HepG2 (cell line): ENCODE results near the gene DKKL1. TPM values are rescaled to one million over a fixed set of nuclear protein-coding genes. Genes with fewer than 3 reads are reported as not detected.

Experiments used
- ATAC-seq: fragments of 200-7000 bp; cut with Tn5 transposase; 3 replicates; pipeline ENCODE4 v1.9.1; 2020; ENCODE audit warnings: mild to moderate bottlenecking, moderate library complexity
- BruUV-seq: library from RNA; stranded (reverse); fragments of 400-500 nt; replicated peaks from 2 replicates; lab custom pipeline; 2021; lab: Mats Ljungman, UMichigan
- CTCF ChIA-PET: fragments of 300-600 bp; formaldehyde crosslinking; extraction: SDS; loops from one replicate; lab custom pipeline; 2021; ENCODE audit warnings: low total read pairs, inconsistent platforms, low intra/inter-chr PET ratio; lab: Yijun Ruan, JAX
- POLR2A ChIA-PET: fragments of 350-600 bp; sonication (Branson Sonifier 250); formaldehyde crosslinking; loops from one replicate; lab custom pipeline; 2020; ENCODE audit warnings: antibody characterized with exemption, inconsistent platforms; lab: Yijun Ruan, JAX
- DNase-seq: peaks from one replicate; pipeline ENCODE4 v3.0.0-alpha.2; 2015; ENCODE audit warnings: low spot score
- FAIRE-seq: peaks from 3 replicates; lab custom pipeline; 2011; peaks lifted over from hg19 to GRCh38; lab: Jason Lieb, UNC
- H2AFZ ChIP-seq: one replicate; pipeline ENCODE4 v1.6.1; 2011; ENCODE audit warnings: low read length, inconsistent platforms
- H3K27ac ChIP-seq: fragments of 300-600 bp; 3 replicates; pipeline ENCODE4 v1.8.0; 2011; ENCODE audit warnings: mixed run types, mild to moderate bottlenecking, mixed read lengths, low read length, inconsistent platforms; ENCODE audit not compliant: insufficient read depth; ENCODE audit errors: extremely low read length
- H3K27me3 ChIP-seq, 2 experiments: fragments of 200-600 bp in 1 of 2; 2 replicates in 1 of 2; 3 replicates in 1 of 2; pipeline versions ENCODE4 v1.6.0 to v1.8.0; 2011; ENCODE audit warnings: low read length in 2 of 2, mild to moderate bottlenecking in 2 of 2, moderate library complexity in 2 of 2, inconsistent platforms in 1 of 2; ENCODE audit not compliant: insufficient read depth in 2 of 2, control insufficient read depth in 1 of 2
- H3K36me3 ChIP-seq, 2 experiments: fragments of 200-600 bp in 1 of 2; replicated peaks in 1 of 2; 2 replicates in 1 of 2; 3 replicates in 1 of 2; pipeline versions ENCODE4 v1.5.1 to v1.8.0; 2011; ENCODE audit warnings: low read length in 2 of 2, inconsistent platforms in 1 of 2; ENCODE audit not compliant: insufficient read depth in 2 of 2, control insufficient read depth in 1 of 2
- H3K4me1 ChIP-seq: 2 replicates; pipeline ENCODE4 v1.5.1; 2012; ENCODE audit warnings: low read length, inconsistent platforms; ENCODE audit not compliant: insufficient read depth
- H3K4me2 ChIP-seq: 2 replicates; pipeline ENCODE4 v1.6.0; 2011; ENCODE audit warnings: low read depth, low read length, inconsistent platforms
- H3K4me3 ChIP-seq, 3 experiments: fragments of 200-600 bp in 1 of 3; sonication (generic), shearing (Covaris generic) in 1 of 3; replicated peaks in 1 of 3; 2 replicates each; pipeline ENCODE4 v1.5.1; 2011 to 2016; ENCODE audit warnings: low read length in 3 of 3, inconsistent platforms in 2 of 3, low read depth in 2 of 3, mild to moderate bottlenecking in 2 of 3, control low read depth in 1 of 3, mixed read lengths in 1 of 3; ENCODE audit not compliant: insufficient read depth in 1 of 3
- H3K79me2 ChIP-seq: one replicate; pipeline ENCODE4 v1.6.1; 2011; ENCODE audit warnings: low read length, inconsistent platforms; ENCODE audit not compliant: insufficient read depth
- H3K9ac ChIP-seq: 2 replicates; pipeline ENCODE4 v1.6.0; 2011; ENCODE audit warnings: mild to moderate bottlenecking, low read depth, low read length, inconsistent platforms; ENCODE audit not compliant: insufficient read depth
- H3K9me3 ChIP-seq: 2 replicates; pipeline ENCODE4 v1.5.1; 2012; ENCODE audit warnings: mild to moderate bottlenecking, low read length
- H4K20me1 ChIP-seq: 2 replicates; pipeline ENCODE4 v1.6.0; 2011; ENCODE audit warnings: inconsistent platforms, mild to moderate bottlenecking, low read length, moderate library complexity; ENCODE audit not compliant: insufficient read depth
- ELF3 ChIP-seq: IDR thresholded peaks from 2 replicates; pipeline ENCODE4 v1.6.1; 2016; ENCODE audit warnings: missing genetic modification reagents, missing compliant biosample characterization
- HDAC2 ChIP-seq: sonication (generic); formaldehyde crosslinking; IDR thresholded peaks from 2 replicates; pipeline ENCODE4 v1.4.0; 2020; ENCODE audit warnings: missing genetic modification reagents
- LRRFIP1 ChIP-seq: sonication (generic); formaldehyde crosslinking; conservative IDR thresholded peaks from 2 replicates; pipeline ENCODE4 v1.4.0; 2020; ENCODE audit warnings: missing genetic modification reagents
- MAF1 ChIP-seq: sonication (generic); formaldehyde crosslinking; IDR thresholded peaks from 2 replicates; pipeline ENCODE4 v1.5.0; 2020; ENCODE audit warnings: missing genetic modification reagents, borderline replicate concordance
- PATZ1 ChIP-seq: sonication (generic); formaldehyde crosslinking; IDR thresholded peaks from 2 replicates; pipeline ENCODE4 v1.4.0; 2020; ENCODE audit warnings: missing genetic modification reagents
- ZEB1 ChIP-seq: IDR thresholded peaks from 2 replicates; pipeline ENCODE4 v1.6.1; 2012; ENCODE audit warnings: mild to moderate bottlenecking, low read depth, inconsistent platforms; ENCODE audit not compliant: insufficient replicate concordance
- ZKSCAN8 ChIP-seq: IDR thresholded peaks from 2 replicates; pipeline ENCODE4 v1.6.1; 2016; ENCODE audit warnings: borderline replicate concordance, missing genetic modification reagents, missing compliant biosample characterization
- ZNF670 ChIP-seq: sonication (generic); formaldehyde crosslinking; IDR thresholded peaks from 2 replicates; pipeline ENCODE4 v1.8.0; 2022; ENCODE audit warnings: mild to moderate bottlenecking, missing genetic modification reagents, borderline replicate concordance
- ZNF704 ChIP-seq: sonication (generic); formaldehyde crosslinking; IDR thresholded peaks from 2 replicates; pipeline ENCODE4 v1.8.1; 2023; ENCODE audit warnings: mild to moderate bottlenecking, inconsistent platforms, moderate library complexity, missing genetic modification reagents, borderline replicate concordance
- ZNF766 ChIP-seq: sonication (generic); formaldehyde crosslinking; IDR thresholded peaks from 2 replicates; pipeline ENCODE4 v1.5.0; 2020; ENCODE audit warnings: missing genetic modification reagents, borderline replicate concordance
- WGBS: methylation state at CpG from one replicate; pipeline ENCODE4 v1.1.6; 2017; ENCODE audit warnings: low lambda C conversion rate; 5-methylcytosine and 5-hydroxymethylcytosine counted together
- in situ Hi-C: cut with HindIII; loops from 2 replicates; pipeline ENCODE4 v1.10.0; 2017; ENCODE audit warnings: low pct_unique_long_range_greater_than_20kb; ENCODE audit not compliant: extremely low pct_ligation_motif_present
- intact Hi-C: fragments of 100-400 bp; cut with micrococcal nuclease; formaldehyde crosslinking; loops from one replicate; pipeline ENCODE4 v1.10.0; 2022; ENCODE audit not compliant: unreplicated experiment
- polyA plus RNA-seq, 8 experiments: library from polyadenylated mRNA; depleted of rRNA in 3 of 8; stranded (reverse) in 7 of 8; unstranded in 1 of 8; fragments of >200 nt; fragmentation: Illumina TruSeq in 4 of 8; extraction: Trizol in 4 of 8; gene quantifications; 2 replicates each; pipeline versions ENCODE4 v1.2.1 to v1.2.3, GENCODE V29; 2011 to 2016; ENCODE audit warnings: low read depth in 4 of 8, missing spikeins in 1 of 8, mixed read lengths in 1 of 8; ENCODE audit not compliant: insufficient read depth in 1 of 8
- total RNA-seq, 5 experiments: library from RNA; depleted of rRNA; stranded (reverse); fragments of >200 nt; fragmentation: Illumina TruSeq; extraction: Trizol; gene quantifications; 2 replicates each; pipeline ENCODE4 v1.2.3, GENCODE V29; 2016; ENCODE audit warnings: low read depth in 1 of 5

The DKKL1 gene
- total and polyA plus RNA-seq, 2 of the 13 experiments (the other 11 are each of a cell fraction or from before 2014, with no cell fraction given), result 0.30 to 0.31 TPM

GRCh38 chr19:49407482-49408015, 43.9 kb downstream of the DKKL1 start:
- no peak for ATAC-seq
- CTCF ChIA-PET, result no interaction called here

GRCh38 chr19:49408816-49409440, 45.3 kb downstream of the DKKL1 start:
- H3K9me3 ChIP-seq, result no peaks in the 10 kb centered on the region
- ChIA-PET POLR2A (no interaction called here), CTCF (no interaction called here)
- H3K36me3 ChIP-seq, result no peaks in the 10 kb centered on the region
- no peak overlapping the region for H3K4me2 ChIP-seq
- no peaks in the 10 kb centered on the region for H3K4me1 ChIP-seq
- H4K20me1 ChIP-seq, result no peaks in the 10 kb centered on the region
- ATAC-seq (no peak), DNase-seq (no peak), FAIRE-seq (no peak)
- no TSS peak for BruUV-seq
- in situ Hi-C loops (no loop called here), intact Hi-C loops (no loop called here)
- peaks cover 11 to 38% of the 10 kb centered on the region in 2 experiments; a peak in 4 of 5 replicates for H3K27me3 ChIP-seq
- H3K27ac ChIP-seq, result no peak overlapping the region
- no peak overlapping the region for H3K9ac ChIP-seq
- H3K79me2 ChIP-seq, result no peaks in the 10 kb centered on the region
- WGBS, result 1% methylated on average over 4 of the region's 8 CpGs
- H3K4me3 ChIP-seq, result no peak overlapping the region
- no peak overlapping the region for H2AFZ ChIP-seq
- no peak for TF ChIP-seq ZNF766
- no peak for TF ChIP-seq ZEB1
- TF ChIP-seq MAF1 (CRISPR knock-in tag), result no peak
- TF ChIP-seq ZNF704, result no peak
- TF ChIP-seq ZNF670 (CRISPR knock-in tag), result no peak
- TF ChIP-seq HDAC2 (CRISPR knock-in tag), result no peak
- no peak for TF ChIP-seq LRRFIP1 (CRISPR knock-in tag)

More at GRCh38 chr19:49407482-49408015, 43.9 kb downstream of the DKKL1 start:
- Histone ChIP-seq H3K27ac (no peak overlapping the region), H3K36me3 (no peaks in the 10 kb centered on the region), H4K20me1 (no peaks in the 10 kb centered on the region), H2AFZ (no peak overlapping the region), H3K4me3 (no peak overlapping the region), H3K4me2 (no peak overlapping the region), H3K79me2 (no peaks in the 10 kb centered on the region), H3K9me3 (no peaks in the 10 kb centered on the region), H3K27me3 (peaks cover 11 to 24% of the 10 kb centered on the region in 2 experiments; a peak in 4 of 5 replicates), H3K4me1 (no peaks in the 10 kb centered on the region), H3K9ac (no peak overlapping the region)
- WGBS, result 66% methylated on average over 16 of the region's 16 CpGs
- in situ Hi-C loops, result no loop called here
- POLR2A ChIA-PET, result no interaction called here
- BruUV-seq, result no TSS peak
- no peak for TF ChIP-seq PATZ1 (CRISPR knock-in tag)
- no peak for TF ChIP-seq ELF3 (CRISPR knock-in tag)
- no peak for TF ChIP-seq ZKSCAN8 (CRISPR knock-in tag)
- intact Hi-C loops, result no loop called here
- DNase-seq (no peak), FAIRE-seq (no peak)
